Left kidney (tissue), 8 donors: ENCODE results near the gene TAF11L6. TPM values are rescaled to one million over a fixed set of nuclear protein-coding genes. Genes with fewer than 3 reads are reported as not detected.
"Not testable (repeated sequence)": the region's sequence is repeated elsewhere in the genome, so short reads cannot be mapped to it uniquely, and the experiment has no call there.

Experiments used
- DNase-seq: peaks from one replicate; pipeline ENCODE4 v3.0.0-alpha.2; 2013
- long read RNA-seq, 8 donors: transcript quantifications; one replicate each; lab custom pipeline, GENCODE V29; 2026
- polyA plus RNA-seq: library from polyadenylated mRNA; unstranded; fragments of 120-200 nt; gene quantifications from one replicate; pipeline ENCODE4 v1.2.1, GENCODE V29; 2013; ENCODE audit not compliant: insufficient read length

The TAF11L6 gene
- polyA plus RNA-seq: not detected
- long read RNA-seq, donor 1: 0 reads
- long read RNA-seq, donor 2: 0 reads
- long read RNA-seq, donor 3: 0 reads
- long read RNA-seq, donor 4: 0 reads
- long read RNA-seq, donor 5: 0 reads
- long read RNA-seq, donor 6: 0 reads
- long read RNA-seq, donor 7: 0 reads
- long read RNA-seq, donor 8: 0 reads

GRCh38 chr5:17528369-17528768 lies at the start of gene TAF11L6:
Gene TAF11L6, plus strand, starts transcription at chr5:17528669.
- not testable (repeated sequence) for DNase-seq

GRCh38 chr5:17481378-17481777 lies 47.1 kb upstream of the TAF11L6 start:
- no peak for DNase-seq

- no peak for DNase-seq
Measured at GRCh38 chr5:17482790-17483189, 45.7 kb upstream of the TAF11L6 start.

GRCh38 chr5:17486464-17487173 lies 41.9 kb upstream of the TAF11L6 start:
- not testable (repeated sequence) for DNase-seq

- no peak for DNase-seq
Measured at GRCh38 chr5:17487174-17487512, 41.3 kb upstream of the TAF11L6 start.

- DNase-seq: not testable (repeated sequence)
Measured at GRCh38 chr5:17491257-17491656, 37.2 kb upstream of the TAF11L6 start.

GRCh38 chr5:17492770-17493169 lies 35.7 kb upstream of the TAF11L6 start:
- no peak for DNase-seq

- no peak for DNase-seq
Measured at GRCh38 chr5:17497446-17497845, 31.0 kb upstream of the TAF11L6 start.

- not testable (repeated sequence) for DNase-seq
Measured at GRCh38 chr5:17497931-17498330, 30.5 kb upstream of the TAF11L6 start, which contains the start of gene TAF11L2. Gene TAF11L2, plus strand, starts transcription at chr5:17498231.

GRCh38 chr5:17511775-17512325 lies 16.6 kb upstream of the TAF11L6 start:
- DNase-seq: no peak

- DNase-seq: not testable (repeated sequence)
Measured at GRCh38 chr5:17517526-17517925, 10.9 kb upstream of the TAF11L6 start.

- DNase-seq: not testable (repeated sequence)
Measured at GRCh38 chr5:17518067-17518466, 10.4 kb upstream of the TAF11L6 start, which contains the start of gene TAF11L3. Gene TAF11L3, plus strand, starts transcription at chr5:17518367.

- not testable (repeated sequence) for DNase-seq
Measured at GRCh38 chr5:17519508-17519907, 9.0 kb upstream of the TAF11L6 start.

GRCh38 chr5:17521501-17521900 lies 7.0 kb upstream of the TAF11L6 start, which contains the start of gene TAF11L4:
Gene TAF11L4, plus strand, starts transcription at chr5:17521801.
- DNase-seq: not testable (repeated sequence)

GRCh38 chr5:17524935-17525334 lies 3.5 kb upstream of the TAF11L6 start, which contains the start of gene TAF11L5:
Gene TAF11L5, plus strand, starts transcription at chr5:17525235.
- DNase-seq: not testable (repeated sequence)

GRCh38 chr5:17526504-17526903 lies 2.0 kb upstream of the TAF11L6 start:
- peak; percentile 3 for DNase-seq

Other genes with a start within 250 kb of the TAF11L6 start
- not detected for gene TAF11L2, start 30.4 kb upstream of the TAF11L6 start, polyA plus RNA-seq
- gene TAF11L3, start 10.3 kb upstream of the TAF11L6 start, polyA plus RNA-seq: not detected
- not detected for gene TAF11L4, start 6.9 kb upstream of the TAF11L6 start, polyA plus RNA-seq
- not detected for gene TAF11L5, start 3.4 kb upstream of the TAF11L6 start, polyA plus RNA-seq
- not detected for gene TAF11L7, start 57.1 kb downstream of the TAF11L6 start, polyA plus RNA-seq
- gene TAF11L8, start 62.3 kb downstream of the TAF11L6 start, polyA plus RNA-seq: not detected
- gene TAF11L9, start 65.7 kb downstream of the TAF11L6 start, polyA plus RNA-seq: not detected
- not detected for gene TAF11L10, start 69.2 kb downstream of the TAF11L6 start, polyA plus RNA-seq
- gene TAF11L11, start 75.5 kb downstream of the TAF11L6 start, polyA plus RNA-seq: not detected
- gene TAF11L12, start 81.7 kb downstream of the TAF11L6 start, polyA plus RNA-seq: not detected
- gene TAF11L13, start 103.4 kb downstream of the TAF11L6 start, polyA plus RNA-seq: not detected
- not detected for gene TAF11L14, start 105.8 kb downstream of the TAF11L6 start, polyA plus RNA-seq